Left kidney (tissue), 2 donors: ENCODE measurements around the gene BCAM. TPM values are rescaled to one million over a fixed set of nuclear protein-coding genes. Genes with fewer than 3 reads are reported as not detected.
"Not testable (repeated sequence)": the region's sequence is repeated elsewhere in the genome, so short reads cannot be mapped to it uniquely, and the experiment has no call there.

Source experiments
- DNase-seq: peaks from one replicate; pipeline ENCODE4 v3.0.0-alpha.2; 2013
- polyA plus RNA-seq: library from polyadenylated mRNA; unstranded; fragments of 120-200 nt; gene quantifications from one replicate; pipeline ENCODE4 v1.2.1, GENCODE V29; 2013; ENCODE audit not compliant: insufficient read length

The BCAM gene
- polyA plus RNA-seq, 1 donor, result 461 TPM

DNA sequence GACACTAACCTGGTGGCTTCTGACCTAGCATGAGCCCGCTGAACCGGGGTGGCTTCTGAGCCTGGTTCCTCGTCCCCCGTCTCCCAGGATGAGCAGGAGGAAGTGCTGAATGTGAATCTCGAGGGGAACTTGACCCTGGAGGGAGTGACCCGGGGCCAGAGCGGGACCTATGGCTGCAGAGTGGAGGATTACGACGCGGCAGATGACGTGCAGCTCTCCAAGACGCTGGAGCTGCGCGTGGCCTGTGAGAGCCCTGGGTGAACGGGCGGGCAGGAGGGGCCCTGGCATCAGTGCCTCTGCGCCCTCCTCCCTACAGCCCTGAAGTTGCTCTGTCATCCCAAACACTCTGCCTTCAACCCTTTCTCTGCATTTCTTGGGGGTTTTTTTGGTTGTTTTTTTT, 5.6 kb downstream of the BCAM start:
- no peak for DNase-seq

DNA sequence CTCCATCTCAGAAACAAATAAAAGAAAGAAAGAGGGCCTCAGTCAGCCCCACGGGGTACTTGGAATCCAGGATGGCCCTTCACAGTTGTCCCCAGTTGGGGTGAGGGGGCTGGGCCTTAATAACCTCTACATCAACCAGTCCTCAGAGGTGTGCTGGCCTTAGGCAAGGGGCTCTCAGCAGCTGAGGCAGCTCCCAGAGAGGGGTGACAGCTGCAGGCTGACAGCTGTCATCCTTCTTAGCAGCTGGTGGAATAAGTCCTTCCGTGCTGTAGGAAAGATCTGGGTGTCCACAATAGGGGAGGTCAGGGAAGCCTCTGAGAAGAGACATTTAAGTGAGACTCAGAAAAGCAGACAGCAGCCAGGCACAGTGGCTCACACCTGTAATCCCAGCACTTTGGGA, 7.4 kb downstream of the BCAM start:
- no peak for DNase-seq

DNA sequence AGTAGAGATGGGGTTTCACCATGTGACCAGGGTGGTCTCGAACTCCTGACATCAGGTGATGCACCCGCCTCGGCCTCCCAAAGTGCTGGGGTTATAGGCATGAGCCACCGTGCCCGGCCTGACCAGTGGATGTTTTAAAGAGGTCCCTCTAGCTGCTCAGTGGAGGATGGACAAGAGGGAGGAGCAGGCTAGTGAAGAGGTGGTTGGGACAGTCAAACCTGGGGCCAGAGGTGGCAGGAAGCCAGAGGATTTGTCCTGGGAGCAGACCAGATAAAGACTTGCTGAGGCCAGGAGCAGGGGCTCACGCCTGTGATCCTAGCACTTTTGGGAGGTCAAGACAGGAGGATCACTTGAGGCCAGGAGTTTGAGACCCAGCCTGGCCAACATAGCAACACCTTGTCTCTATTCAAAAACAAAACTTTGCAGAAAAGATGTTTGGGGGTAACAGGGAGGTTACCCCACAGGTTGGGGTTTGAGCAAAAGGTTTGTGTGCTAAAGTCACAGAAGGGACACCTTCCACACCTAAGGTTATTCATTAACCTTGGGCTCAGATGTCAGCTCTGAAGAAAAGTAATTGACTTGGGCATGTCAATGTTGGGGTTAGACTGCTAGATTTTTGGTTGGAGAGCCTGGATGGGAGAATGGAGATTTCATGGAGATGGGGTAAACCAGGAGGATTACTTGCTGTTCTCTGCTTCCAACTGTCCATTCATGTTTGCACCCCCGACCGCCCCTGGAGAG, 9.0 kb downstream of the BCAM start:
- no peak for DNase-seq

DNA sequence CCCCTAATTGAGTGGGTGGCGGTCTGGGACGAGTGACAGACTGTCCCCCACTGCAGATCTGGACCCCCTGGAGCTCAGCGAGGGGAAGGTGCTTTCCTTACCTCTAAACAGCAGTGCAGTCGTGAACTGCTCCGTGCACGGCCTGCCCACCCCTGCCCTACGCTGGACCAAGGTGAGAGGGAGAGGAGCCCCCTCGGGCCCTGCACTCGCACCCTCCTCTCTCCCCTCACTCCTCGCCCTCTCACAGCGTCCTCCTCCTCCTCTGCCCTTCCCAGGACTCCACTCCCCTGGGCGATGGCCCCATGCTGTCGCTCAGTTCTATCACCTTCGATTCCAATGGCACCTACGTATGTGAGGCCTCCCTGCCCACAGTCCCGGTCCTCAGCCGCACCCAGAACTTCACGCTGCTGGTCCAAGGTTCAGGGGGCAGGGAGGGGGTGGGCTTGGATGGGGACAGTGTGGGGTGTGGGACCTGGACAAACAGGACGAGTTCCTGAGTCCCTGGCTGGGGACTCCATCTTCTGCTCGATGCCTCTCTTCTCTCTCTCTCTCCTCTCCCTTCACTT, 9.6 kb downstream of the BCAM start:
- DNase-seq, result no peak

DNA sequence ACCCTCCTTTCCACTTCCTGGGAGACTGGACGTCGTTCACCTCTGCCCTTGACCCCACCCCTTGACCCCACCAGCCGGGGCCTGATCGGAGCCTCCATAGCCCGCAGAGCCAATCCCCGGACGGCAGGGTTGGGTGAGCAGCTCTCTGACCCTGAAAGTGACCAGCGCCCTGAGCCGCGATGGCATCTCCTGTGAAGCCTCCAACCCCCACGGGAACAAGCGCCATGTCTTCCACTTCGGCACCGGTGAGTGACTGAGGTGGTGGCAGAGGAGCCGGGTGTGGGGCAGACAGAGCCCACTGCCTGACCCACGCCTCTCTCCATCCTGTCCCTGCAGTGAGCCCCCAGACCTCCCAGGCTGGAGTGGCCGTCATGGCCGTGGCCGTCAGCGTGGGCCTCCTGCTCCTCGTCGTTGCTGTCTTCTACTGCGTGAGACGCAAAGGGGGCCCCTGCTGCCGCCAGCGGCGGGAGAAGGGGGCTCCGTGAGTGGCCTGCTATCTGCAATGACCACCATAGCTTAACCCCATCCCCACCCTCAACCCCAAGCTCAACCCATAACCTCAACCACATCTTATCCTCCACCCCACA, 10.4 kb downstream of the BCAM start:
- DNase-seq, result no peak

DNA sequence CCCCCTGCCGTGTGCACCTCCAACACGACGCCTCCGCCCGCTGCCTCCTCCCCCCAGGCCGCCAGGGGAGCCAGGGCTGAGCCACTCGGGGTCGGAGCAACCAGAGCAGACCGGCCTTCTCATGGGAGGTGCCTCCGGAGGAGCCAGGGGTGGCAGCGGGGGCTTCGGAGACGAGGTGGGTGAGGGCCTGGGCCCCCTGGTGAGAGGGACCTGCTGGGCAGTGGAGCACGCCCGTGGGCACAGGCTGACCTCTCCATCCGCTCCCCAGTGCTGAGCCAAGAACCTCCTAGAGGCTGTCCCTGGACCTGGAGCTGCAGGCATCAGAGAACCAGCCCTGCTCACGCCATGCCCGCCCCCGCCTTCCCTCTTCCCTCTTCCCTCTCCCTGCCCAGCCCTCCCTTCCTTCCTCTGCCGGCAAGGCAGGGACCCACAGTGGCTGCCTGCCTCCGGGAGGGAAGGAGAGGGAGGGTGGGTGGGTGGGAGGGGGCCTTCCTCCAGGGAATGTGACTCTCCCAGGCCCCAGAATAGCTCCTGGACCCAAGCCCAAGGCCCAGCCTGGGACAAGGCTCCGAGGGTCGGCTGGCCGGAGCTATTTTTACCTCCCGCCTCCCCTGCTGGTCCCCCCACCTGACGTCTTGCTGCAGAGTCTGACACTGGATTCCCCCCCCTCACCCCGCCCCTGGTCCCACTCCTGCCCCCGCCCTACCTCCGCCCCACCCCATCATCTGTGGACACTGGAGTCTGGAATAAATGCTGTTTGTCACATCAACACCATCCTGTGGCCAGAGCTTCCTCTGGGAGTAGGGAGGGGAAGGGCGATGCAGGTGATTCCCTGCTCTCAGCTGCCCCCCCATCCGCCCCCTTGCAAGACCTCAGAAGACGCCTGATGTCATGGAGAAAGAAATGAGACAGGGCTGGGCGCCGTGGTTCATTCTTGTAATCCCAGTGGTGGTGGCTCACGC, 12.0 kb downstream of the BCAM start:
- DNase-seq, result no peak

DNA sequence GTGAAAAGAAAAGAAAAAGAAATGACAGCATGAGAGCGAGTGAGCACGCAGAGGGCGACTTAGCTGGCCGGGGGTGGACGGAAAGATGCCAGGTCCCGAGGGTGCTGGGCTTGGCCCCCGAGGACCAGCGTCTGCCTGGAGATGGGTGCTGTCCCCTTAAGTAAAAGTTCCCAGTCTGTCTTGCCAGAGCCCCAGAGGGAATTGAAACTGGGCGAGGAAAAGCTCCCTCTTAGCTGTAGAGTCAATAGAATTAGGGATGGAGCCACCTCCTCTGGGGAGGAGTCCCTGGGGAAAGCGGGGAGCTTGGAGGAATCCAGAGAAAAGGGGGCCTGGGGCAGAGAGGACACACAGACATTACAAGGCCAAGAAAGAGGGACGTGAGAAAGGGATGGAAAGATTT, 13.3 kb downstream of the BCAM start:
- no peak for DNase-seq

DNA sequence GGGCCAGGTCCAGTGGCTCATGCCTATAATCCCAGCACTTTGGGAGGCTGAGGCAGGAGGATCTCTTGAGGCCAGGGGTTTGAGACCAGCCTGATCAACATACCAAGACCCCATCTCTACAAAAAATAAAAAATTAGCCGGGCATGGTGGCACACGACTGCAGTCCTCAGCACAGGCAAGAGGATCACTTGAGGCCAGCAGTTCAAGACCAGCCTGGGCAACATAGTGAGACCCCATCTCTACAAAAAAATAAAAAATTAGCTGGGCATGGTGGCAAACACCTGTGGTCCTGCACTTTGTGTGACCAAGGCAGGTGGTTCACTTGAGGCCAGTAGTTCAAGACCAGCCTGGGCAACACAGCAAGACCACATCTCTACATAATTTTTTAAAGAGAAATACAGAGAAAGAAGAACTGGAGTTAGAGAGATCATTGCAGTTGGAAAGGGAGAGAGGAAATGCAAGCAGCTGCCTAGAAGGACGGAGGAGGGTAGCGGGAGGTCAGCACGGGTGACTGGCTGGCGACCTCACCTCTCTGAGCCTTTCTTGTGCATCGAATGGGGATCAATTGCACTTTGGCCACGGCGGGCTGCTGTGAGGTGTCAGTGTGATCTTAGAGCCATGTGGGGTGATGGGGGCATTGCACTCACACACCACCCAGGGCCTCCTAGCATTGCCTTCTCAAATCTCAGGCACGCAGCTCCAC, 13.9 kb downstream of the BCAM start:
- DNase-seq, result no peak

DNA sequence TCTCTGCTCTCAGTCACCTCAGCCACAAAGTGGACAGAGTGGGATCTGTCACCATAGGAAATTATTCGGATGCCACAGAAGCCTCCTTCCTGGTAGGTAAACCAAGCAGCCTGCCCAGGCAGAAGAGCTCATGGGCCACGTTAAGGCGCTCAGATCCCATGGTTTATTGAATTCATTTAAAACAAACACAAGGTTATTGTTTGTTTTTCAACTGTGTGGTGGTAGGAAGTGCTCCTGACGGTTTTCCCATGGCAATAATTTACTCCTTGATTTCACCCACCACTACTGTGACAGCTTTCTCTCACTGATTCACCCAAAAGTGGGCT, 14.4 kb downstream of the BCAM start:
- no peak for DNase-seq

DNA sequence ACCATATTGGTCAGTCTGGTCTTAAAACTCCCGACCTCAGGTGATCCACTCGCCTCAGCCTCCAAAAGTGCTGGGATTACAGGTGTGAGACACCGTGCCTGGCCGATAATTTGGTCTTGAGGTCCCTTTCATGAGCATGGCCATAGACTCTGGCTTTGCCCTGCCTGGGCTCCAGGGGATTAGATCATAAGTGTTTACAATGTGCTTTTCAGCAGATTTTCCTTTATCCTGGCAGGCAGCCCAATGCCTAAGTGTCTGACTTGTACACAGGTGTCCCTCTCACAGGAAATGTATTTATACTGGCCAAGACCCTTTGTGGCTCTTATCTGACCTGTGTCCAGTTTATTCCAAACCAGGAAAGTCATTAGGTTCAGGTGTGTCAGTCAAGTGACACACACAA, 15.9 kb downstream of the BCAM start:
- no peak for DNase-seq

DNA sequence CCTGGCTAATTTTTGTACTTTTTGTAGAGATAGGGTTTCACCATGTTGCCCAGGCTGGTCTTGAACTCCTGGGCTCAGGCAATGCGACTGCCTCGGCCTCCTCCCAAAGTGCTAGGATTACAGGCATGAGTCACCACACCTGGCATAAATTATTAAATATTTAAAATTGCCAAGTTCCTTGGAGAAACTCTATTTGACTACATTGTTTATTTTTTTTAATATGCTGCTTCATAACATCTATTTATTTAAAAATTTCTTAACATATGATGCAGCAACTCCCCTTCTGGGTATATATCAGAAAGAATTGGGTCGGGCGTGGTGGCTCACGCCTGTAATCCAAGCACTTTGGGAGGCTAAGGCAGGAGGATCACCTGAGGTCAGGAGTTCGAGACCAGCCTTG, 24.0 kb downstream of the BCAM start:
- not testable (repeated sequence) for DNase-seq

DNA sequence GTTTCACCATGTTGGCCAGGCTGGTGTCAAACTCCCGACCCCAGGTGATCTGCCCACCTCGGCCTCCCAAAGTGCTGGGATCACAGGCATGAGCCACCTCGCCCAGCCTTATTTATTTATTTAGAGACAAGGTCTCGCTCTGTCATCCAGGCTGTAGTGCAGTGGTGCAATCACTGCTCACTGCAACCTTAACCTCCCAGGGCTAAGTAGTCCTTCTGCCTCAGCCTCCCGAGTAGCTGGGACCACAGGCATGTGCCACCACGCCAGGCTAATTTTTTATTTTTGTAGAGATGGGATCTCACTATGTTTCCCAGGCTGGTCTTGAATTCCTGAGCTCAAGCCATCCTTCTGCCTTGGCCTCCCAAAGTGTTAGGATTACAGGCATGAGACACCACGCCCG, 25.5 kb downstream of the BCAM start:
- not testable (repeated sequence) for DNase-seq

DNA sequence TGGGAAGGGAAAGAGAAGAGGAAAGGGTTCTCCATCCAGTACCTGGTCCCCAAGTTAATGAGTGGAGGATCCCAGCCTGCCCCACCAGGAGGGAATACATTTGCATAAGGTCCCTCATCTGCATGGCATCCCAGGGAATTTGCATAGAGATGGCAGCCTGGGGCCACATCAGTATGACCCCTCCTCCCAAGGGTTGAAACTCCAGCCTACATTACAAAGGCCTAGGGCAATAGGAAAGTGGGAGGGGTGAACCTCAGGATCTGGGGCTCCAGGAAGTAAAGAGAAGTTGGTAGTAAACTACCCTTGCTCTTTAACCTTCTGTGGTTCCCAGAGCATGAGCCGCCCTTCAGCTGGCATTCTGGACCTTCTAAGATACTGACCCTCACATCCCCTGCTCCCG, 30.4 kb downstream of the BCAM start:
- no peak for DNase-seq

DNA sequence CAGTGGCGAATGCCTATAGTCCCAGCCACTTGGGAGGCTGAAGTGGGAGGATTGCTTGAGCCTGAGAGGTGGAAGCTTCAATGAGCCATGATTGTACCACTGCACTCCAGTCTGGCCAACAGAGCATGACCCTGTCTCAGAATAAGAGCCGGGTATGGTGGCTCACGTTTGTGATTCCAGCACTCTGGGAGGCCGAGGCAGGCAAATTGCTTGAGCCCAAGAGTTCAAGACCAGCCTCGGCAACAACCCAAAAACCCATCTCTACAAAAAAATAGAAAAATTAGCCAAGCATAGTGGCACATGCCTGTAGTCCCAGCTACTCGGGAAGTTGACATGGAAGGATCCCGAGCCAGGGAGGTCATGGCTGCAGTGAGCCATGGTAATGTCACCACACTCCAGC, 31.9 kb downstream of the BCAM start:
- no peak for DNase-seq

DNA sequence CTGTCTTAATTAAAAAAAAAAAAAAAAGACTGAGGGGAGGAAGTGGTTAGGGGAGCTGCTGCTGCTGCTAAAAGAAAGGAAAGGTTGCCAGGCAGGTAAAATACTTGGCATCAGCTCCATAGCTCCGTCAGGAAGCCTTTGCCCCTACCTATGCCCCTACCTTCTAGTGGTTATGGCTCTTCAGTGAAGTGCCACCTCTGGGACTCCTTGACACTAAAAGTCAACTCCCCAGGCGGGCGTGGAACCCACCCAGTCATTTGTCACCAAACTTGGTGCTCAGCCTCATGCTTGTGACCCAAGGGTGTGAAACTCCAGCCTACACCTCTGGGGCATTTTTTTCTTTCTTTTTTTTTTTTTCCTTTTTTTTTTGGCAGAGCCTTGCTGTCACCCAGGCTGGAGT, 32.3 kb downstream of the BCAM start:
- no peak for DNase-seq

DNA sequence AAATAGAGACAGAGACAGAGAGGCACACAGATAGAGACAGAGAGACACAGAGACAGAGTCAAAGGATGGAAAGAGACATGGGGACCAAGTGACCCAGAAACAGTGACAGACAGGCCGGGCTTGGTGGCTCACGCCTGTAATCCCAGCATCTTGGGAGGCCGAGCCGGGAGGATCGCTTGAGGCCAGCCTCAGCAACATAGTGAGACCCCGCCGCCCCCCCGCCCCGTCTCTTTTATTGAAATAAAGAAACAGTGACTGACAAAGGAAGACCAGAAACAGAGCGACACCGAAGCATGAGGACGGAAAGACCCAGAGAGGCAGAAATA, 36.3 kb downstream of the BCAM start:
- DNase-seq, result no peak

DNA sequence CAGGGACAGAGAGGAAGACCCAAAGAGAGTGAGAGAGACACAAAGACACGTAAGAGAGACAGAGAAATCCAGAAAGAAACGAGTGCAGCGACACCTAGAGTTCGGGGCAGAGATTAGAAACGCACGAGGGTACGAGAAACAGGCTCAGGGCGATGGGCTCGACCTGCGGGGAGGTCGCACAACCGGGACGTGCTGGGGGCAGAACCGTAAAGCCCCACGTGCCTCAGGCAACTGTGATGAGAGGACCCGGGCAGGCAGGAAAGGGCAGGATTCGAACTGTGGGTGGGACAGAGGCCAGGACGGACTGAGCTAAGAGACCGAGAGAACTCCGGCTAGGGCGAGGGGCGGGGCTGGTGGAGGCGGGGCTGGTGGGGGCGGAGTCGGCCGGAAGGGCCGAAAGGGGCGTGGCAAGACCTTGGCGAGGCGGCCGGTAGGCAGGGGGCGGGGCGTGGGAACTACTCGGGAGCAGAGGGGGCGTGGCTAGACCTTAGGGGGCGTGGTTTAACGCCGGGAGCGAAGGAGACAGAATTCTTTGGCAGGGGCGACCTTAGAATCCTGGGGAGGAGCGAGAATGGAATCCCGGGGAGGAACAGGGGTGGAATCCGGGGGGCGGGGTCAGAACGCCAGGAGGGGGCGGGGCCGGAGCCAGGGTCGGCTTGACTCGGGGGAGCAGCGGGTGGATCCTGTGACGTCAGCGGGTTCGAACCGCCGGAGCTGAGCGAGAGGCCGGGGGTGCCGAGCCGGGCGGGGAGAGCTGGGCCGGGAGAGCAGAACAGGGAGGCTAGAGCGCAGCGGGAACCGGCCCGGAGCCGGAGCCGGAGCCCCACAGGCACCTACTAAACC, 36.9 kb downstream of the BCAM start, which contains the start of gene NECTIN2:
TSS of gene NECTIN2 (plus strand) at position 686 of the 843 bp plus-strand sequence. CDS start 229 bp downstream, outside the sequence.
- peak; percentile 98 for DNase-seq

DNA sequence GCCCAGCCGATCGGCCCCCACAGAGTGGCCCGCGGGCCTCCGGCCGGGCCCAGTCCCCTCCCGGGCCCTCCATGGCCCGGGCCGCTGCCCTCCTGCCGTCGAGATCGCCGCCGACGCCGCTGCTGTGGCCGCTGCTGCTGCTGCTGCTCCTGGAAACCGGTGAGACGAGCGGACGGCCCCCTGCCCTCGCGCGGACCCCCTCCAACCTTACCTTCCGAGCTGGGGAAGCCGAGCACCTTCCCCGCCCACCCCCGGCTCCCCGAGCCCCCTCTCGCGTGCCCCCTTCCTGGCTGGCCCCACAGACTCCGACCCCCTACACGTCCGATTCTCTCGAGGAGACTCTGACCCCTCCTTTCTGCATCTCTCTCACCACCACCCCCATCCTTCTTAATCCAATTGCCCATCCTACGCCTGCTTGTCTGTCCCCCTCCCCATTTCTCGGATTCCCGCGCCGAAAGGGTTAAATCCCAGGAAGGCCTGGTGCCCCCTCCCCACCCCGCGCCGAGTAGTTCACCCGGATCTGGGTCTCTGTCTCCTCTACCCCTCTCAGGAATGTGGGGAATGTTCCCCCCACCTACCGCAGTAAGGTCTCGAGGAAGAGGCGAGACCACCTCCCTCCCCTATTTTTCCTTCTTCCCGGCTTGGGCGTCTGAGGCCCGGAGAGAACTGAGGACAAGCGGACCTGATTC, 37.7 kb downstream of the BCAM start:
- DNase-seq, result peak; percentile 66

DNA sequence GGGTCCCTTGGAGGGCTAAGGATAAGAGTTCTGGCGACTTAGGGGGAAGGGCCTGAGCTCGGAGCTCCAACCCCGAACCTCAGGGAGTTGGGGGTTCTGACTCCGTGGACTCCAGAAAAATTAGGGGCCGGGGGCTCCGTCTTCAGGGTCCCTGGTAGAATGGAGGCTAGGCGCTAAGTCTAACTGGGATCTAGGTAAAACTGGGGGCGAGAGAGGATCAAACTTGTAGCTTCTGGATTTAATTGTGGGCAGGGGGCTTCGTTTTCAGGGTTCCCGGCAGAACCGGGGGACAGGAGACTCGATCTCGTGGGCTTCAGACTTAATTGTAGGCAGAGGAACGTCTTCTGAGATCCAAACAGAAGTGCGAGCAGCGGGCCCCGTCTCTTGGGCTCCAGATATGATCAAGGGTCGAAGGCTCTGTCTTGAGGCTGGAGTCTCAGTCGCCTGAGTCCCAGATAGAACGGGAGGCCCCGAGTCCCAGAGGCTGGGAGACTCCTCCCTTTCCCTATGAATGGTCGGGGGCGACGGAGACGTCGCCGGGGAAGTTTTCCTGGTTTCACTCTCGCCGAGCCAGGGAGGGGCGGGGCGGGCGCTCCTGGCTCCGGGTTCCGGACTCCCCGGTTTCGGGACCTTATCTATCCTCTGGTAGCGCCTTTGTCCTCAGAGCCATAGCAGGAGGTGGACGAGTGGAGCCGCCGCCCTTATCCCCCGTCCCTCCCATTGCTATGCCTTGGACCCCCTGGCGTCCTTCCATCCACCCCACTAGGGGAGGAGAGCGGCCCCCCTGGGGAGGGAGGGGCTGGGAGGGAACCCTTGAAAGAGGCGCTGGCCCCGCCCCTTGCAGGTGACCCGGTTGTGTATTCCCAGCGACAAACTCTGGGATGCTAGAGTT, 38.5 kb downstream of the BCAM start:
- DNase-seq, result peak; percentile 69
